Thoracic aorta (tissue), 2 donors: ENCODE data around the gene PTF1A. TPM values are rescaled to one million over a fixed set of nuclear protein-coding genes. Genes with fewer than 3 reads are reported as not detected.

Source experiments
- ATAC-seq: fragments of 150-250 bp; one replicate; pipeline ENCODE4 v1.8.0; 2017; ENCODE audit warnings: low read depth; ENCODE audit not compliant: insufficient number of reproducible peaks, low FRiP score
- DNase-seq: peaks from one replicate; pipeline ENCODE4 v3.0.0-alpha.2; 2020; ENCODE audit warnings: low spot score
- H3K27ac ChIP-seq, 2 donors: fragments of 200-600 bp; sonication (generic); 1 replicate in 1 of 2; 2 replicates in 1 of 2; pipeline ENCODE4 v1.5.1; 2016; ENCODE audit warnings: mild to moderate bottlenecking in 2 of 2, moderate library complexity in 2 of 2
- H3K27me3 ChIP-seq: fragments of 200-600 bp; sonication (generic); replicated peaks from 2 replicates; pipeline ENCODE4 v1.6.0; 2016; ENCODE audit warnings: mild to moderate bottlenecking; ENCODE audit not compliant: insufficient read depth
- H3K36me3 ChIP-seq: fragments of 200-600 bp; sonication (generic); one replicate; pipeline ENCODE4 v1.5.1; 2016
- H3K4me1 ChIP-seq, 2 donors: fragments of 200-600 bp; sonication (generic); 1 replicate in 1 of 2; 2 replicates in 1 of 2; pipeline versions ENCODE4 v1.5.1 to v1.6.0; 2016; ENCODE audit warnings: low read depth in 2 of 2, mild to moderate bottlenecking in 1 of 2; ENCODE audit not compliant: control insufficient read depth in 1 of 2
- H3K4me3 ChIP-seq: fragments of 200-600 bp; sonication (generic); 2 replicates; pipeline ENCODE4 v1.5.1; 2016; ENCODE audit warnings: mild to moderate bottlenecking
- H3K9me3 ChIP-seq: fragments of 200-600 bp; sonication (generic); 2 replicates; pipeline ENCODE4 v1.5.1; 2016
- total RNA-seq, 2 donors: library from RNA; depleted of rRNA; stranded (reverse); fragments of >200 nt; gene quantifications; one replicate each; pipeline versions ENCODE4 v1.1.0 to v1.2.3, GENCODE V29; 2016
- TF ChIP-seq, protein P1 (sequence below): fragments of 200-600 bp; sonication (generic); IDR thresholded peaks from one replicate; pipeline ENCODE4 v1.5.1; 2019; ENCODE audit warnings: antibody characterized with exemption

Gene PTF1A
- total RNA-seq, 2 donors from 2014 or later: not detected

DNA sequence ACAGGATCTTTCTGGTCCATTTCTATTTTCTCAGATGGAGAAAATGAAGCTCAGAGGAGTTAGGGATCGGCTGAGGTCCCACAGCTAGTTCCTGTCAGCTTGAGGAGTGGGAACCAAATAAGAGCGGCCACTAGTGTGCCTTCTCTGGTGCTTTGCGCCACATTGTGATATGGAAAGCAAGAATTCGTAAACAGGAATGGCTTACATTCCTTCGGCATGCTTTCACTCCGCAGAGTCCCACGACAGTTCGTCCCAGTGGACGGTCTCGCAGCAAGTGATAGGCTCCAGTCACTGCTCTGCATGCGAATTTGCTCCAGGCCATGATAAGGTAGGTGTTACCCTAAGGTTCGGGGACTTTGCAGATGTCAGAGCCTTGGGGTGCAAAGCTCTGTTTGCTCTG, 41.5 kb upstream of the PTF1A start:
- ATAC-seq (no peak), DNase-seq (no peak)
- Histone ChIP-seq H3K9me3 (no peaks in the 10 kb centered on the region), H3K4me3 (no peak overlapping the region), H3K27me3 (no peaks in the 10 kb centered on the region), H3K36me3 (no peaks in the 10 kb centered on the region), H3K27ac (no peak overlapping the region), H3K4me1 (no peaks in the 10 kb centered on the region)
- TF ChIP-seq, protein P1, sequence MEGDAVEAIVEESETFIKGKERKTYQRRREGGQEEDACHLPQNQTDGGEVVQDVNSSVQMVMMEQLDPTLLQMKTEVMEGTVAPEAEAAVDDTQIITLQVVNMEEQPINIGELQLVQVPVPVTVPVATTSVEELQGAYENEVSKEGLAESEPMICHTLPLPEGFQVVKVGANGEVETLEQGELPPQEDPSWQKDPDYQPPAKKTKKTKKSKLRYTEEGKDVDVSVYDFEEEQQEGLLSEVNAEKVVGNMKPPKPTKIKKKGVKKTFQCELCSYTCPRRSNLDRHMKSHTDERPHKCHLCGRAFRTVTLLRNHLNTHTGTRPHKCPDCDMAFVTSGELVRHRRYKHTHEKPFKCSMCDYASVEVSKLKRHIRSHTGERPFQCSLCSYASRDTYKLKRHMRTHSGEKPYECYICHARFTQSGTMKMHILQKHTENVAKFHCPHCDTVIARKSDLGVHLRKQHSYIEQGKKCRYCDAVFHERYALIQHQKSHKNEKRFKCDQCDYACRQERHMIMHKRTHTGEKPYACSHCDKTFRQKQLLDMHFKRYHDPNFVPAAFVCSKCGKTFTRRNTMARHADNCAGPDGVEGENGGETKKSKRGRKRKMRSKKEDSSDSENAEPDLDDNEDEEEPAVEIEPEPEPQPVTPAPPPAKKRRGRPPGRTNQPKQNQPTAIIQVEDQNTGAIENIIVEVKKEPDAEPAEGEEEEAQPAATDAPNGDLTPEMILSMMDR: no peak

DNA sequence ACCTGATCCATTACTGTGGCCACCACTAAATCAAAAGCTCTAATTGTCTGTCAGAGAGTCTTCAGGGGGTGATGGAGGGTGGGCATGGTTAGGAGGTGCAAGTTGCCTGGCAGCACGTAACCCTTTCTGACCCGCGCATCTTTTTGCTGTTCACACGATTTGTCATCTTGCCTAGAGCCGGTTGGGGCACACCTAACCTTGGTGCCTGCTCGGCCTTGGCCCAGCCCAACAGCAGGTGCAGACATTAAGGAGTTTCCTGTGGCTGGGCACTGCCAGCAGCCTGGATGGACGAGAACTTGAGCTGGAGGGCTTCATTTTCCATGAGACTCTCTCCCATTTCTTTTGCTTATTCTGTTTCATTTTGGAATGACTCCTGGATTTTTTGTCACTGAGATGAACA, 41.0 kb upstream of the PTF1A start:
- ATAC-seq: no peak

DNA sequence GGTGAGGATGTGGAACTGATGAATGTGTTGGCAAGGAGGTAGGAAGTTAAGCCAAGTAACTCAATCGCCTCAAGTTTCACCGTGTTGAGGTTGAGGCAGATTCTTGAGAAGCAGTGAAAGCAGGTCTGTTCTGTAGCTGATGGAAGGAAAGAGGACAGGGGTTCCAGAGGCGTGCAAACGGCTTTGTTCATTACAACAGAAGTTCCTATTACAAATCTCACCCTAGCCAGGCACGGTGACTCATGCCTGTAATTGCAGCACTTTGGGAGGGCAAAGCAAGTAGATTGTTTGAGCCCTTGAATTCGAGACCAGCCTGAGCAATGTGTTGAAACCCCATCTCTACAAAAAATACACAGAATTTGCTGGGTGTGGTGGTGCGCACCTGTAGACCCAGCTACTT, 36.9 kb upstream of the PTF1A start:
- H3K27ac ChIP-seq: no peak overlapping the region
- DNase-seq (no peak), ATAC-seq (no peak)
- H3K4me3 ChIP-seq: no peak overlapping the region
- TF ChIP-seq, protein P1: no peak
- no peaks in the 10 kb centered on the region for H3K9me3 ChIP-seq
- no peaks in the 10 kb centered on the region for H3K4me1 ChIP-seq
- H3K27me3 ChIP-seq: no peaks in the 10 kb centered on the region
- no peaks in the 10 kb centered on the region for H3K36me3 ChIP-seq

More for the DNA sequence above, 41.0 kb upstream of the PTF1A start:
- H3K36me3 ChIP-seq: no peaks in the 10 kb centered on the region
- H3K4me1 ChIP-seq: no peaks in the 10 kb centered on the region
- TF ChIP-seq, protein P1: no peak
- no peak overlapping the region for H3K4me3 ChIP-seq
- H3K27me3 ChIP-seq: no peaks in the 10 kb centered on the region
- H3K9me3 ChIP-seq: no peaks in the 10 kb centered on the region
- no peak overlapping the region for H3K27ac ChIP-seq
- no peak for DNase-seq

DNA sequence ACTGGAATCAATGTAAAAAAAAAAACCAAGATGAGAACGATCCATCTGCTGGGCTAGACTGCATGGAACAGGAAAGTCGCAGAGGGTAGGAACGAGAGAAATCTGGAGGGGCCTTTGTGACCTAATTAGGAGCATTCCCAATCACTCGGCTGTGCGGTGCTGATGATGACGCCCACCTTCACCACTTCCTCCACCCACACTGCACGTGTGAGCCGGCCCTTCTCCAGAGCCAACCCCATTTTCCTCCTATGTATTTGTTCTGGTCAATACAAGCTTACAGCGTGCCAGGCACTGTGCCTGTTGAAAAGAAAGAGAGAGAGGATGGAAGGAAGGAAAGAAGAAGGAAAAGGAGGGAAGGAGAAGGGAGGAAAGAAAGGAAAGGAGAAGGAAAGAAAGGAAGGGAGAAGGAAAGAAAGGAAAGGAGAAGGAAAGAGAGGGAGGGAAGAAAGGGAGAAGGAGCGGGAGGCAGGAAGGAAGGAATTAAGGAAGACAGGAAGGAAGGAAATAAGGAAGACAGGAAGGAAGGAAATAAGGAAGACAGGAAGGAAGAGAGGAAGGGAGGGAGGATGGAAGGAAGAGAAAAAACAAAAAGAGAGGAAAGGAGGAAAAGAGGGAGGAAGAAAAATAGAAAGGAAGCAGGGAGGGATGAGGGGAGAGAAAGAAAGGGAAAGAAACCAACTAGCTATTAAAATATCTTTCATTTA, 35.5 kb upstream of the PTF1A start:
- ATAC-seq: no peak

DNA sequence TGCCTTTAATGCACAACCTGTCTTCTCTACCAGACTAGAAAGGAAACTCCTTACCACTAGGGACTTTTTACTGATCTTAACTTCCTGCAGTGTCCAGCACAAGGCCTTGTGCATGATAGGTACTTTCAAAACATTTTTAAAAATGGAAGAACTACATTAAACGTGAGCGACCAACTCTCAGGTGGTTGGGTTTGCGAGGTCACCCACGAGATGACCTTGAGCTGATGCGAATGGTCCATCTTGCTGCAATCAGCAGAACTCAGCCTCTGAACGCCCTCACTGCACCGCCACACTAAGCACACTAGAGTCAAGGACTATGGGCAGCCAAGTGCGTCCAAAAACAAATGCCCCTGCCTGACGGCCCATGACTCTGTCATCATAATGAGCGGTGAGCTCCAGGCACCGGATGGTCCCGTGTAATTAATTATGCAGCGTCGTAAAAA, 34.9 kb upstream of the PTF1A start:
- H3K9me3 ChIP-seq: no peaks in the 10 kb centered on the region
- no peaks in the 10 kb centered on the region for H3K4me1 ChIP-seq
- no peak for DNase-seq
- ATAC-seq: no peak
- H3K4me3 ChIP-seq: no peak overlapping the region
- no peaks in the 10 kb centered on the region for H3K27me3 ChIP-seq
- H3K36me3 ChIP-seq: no peaks in the 10 kb centered on the region
- no peak overlapping the region for H3K27ac ChIP-seq
- TF ChIP-seq, protein P1: no peak

More for the DNA sequence above, 35.5 kb upstream of the PTF1A start:
- TF ChIP-seq, protein P1: no peak
- DNase-seq: no peak
- H3K27ac ChIP-seq: no peak overlapping the region
- H3K9me3 ChIP-seq: no peaks in the 10 kb centered on the region
- H3K4me1 ChIP-seq: no peaks in the 10 kb centered on the region
- H3K36me3 ChIP-seq: no peaks in the 10 kb centered on the region
- no peak overlapping the region for H3K4me3 ChIP-seq
- H3K27me3 ChIP-seq: no peaks in the 10 kb centered on the region
